ENCODE results near the gene TTC39C. TPM values are rescaled to one million over a fixed set of nuclear protein-coding genes. Genes with fewer than 3 reads are reported as not detected.

Gene TTC39C
- total RNA-seq, 1 donor from 2014 or later = 26.6 TPM

DNA sequence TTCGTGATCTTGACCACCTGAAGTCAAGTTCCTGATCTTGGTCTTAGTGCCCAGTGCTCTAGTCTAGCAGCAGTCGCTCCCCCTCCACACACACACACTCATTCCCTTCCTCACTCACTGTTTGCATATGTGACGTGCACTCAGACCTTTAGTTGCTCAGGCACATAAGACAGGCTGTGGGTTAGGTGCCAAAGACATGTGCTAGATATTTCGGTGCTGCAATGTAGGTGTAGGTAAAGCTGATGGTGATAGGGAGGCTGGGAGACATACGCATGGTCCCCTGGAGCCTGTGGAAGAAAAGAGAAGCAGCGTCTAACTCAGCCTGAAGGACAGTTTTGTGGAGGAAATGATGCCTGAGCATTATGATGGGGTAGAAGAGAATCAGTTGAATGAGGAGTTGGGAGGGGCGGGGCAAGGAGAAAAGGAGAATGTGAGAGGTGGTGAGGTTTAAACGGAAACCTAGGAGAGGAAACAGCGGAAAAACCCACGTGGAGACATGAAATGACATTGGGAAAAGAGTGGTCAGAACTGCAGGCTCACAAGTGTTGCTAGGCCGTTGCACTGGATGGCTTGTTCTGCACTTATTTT, 3.8 kb downstream of the TTC39C start:
- H3K4me3 Mint-ChIP-seq = no peak overlapping the region
- no peak for DNase-seq (ENCODE audit: low spot score in 2 of 2, unreplicated experiment in 2 of 2)
- TF ChIP-seq, protein P1, sequence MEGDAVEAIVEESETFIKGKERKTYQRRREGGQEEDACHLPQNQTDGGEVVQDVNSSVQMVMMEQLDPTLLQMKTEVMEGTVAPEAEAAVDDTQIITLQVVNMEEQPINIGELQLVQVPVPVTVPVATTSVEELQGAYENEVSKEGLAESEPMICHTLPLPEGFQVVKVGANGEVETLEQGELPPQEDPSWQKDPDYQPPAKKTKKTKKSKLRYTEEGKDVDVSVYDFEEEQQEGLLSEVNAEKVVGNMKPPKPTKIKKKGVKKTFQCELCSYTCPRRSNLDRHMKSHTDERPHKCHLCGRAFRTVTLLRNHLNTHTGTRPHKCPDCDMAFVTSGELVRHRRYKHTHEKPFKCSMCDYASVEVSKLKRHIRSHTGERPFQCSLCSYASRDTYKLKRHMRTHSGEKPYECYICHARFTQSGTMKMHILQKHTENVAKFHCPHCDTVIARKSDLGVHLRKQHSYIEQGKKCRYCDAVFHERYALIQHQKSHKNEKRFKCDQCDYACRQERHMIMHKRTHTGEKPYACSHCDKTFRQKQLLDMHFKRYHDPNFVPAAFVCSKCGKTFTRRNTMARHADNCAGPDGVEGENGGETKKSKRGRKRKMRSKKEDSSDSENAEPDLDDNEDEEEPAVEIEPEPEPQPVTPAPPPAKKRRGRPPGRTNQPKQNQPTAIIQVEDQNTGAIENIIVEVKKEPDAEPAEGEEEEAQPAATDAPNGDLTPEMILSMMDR (IDR thresholded peaks at IDR 0.05; ENCODE audit: unreplicated experiment) = no peak
- no peaks in the 10 kb centered on the region for H3K36me3 Mint-ChIP-seq
- no peaks in the 10 kb centered on the region for H3K27me3 Mint-ChIP-seq (ENCODE audit: low read depth)
- no peaks in the 10 kb centered on the region for H3K9me3 Mint-ChIP-seq
- H3K27ac Mint-ChIP-seq = no peak overlapping the region
- H3K4me1 Mint-ChIP-seq = peaks cover 39% of the 10 kb centered on the region

DNA sequence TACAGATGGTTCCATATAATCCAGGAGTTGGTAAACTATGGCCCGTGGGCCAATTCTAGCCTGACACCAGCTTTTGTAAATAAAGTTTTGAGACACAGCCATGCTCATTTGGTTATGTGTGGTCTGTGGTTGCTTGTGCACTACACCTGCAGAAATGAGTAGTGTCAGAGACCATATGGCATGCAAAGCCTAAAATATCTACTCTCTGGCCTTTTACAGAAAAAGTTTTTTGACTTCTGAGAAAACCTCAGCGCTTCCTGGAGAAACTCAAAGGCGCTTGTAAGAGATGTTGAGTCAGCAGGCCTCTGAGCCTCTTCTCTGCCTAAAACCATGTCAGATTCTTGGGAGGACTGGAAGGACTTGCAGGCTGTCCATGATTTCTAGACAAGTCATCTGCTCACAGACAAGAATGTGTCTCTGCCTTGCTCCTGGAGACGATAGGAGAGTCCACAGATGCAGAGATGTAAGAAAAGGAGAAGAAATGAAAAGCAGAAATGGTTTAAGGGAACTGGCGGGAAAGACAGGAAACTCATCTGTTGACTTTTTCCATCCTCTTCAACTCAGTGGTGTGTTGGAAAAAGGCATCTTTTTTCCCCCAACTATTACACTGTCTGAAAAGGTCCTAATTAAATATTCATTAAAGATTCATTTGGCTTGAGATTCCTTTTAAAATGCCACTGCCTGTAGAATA, 5.2 kb downstream of the TTC39C start:
- H3K27ac Mint-ChIP-seq = no peak overlapping the region
- no peak for DNase-seq (ENCODE audit: low spot score in 2 of 2, unreplicated experiment in 2 of 2)
- peaks cover 42% of the 10 kb centered on the region for H3K4me1 Mint-ChIP-seq
- TF ChIP-seq, protein P1 (IDR thresholded peaks at IDR 0.05; ENCODE audit: unreplicated experiment) = no peak
- H3K27me3 Mint-ChIP-seq (ENCODE audit: low read depth) = no peaks in the 10 kb centered on the region
- no peaks in the 10 kb centered on the region for H3K36me3 Mint-ChIP-seq
- no peak overlapping the region for H3K4me3 Mint-ChIP-seq
- no peaks in the 10 kb centered on the region for H3K9me3 Mint-ChIP-seq

DNA sequence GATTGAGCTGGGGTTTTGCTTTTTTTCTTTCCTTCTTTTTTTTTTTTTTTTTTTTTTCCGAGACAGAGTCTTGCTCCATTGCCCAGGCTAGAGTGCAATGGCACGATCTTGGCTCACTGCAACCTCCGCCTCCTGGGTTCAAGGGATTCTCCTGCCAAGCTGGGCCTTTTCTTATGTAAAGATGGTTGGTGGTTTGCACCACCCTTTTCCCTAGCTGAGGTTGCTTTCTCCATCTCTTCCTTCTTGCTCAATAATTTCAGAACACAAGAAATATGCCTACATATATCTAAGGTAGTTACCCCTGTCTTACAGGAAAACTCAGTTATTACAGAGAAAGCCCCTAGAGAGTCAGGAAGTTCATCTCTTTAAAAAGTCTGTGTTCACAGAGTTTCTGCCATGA, 7.0 kb downstream of the TTC39C start:
- Mint-ChIP-seq H3K36me3 (no peaks in the 10 kb centered on the region), H3K9me3 (no peaks in the 10 kb centered on the region), H3K4me1 (peaks cover 28% of the 10 kb centered on the region), H3K27ac (peak overlapping the region; percentile 14), H3K4me3 (no peak overlapping the region), H3K27me3 (ENCODE audit: low read depth) (no peaks in the 10 kb centered on the region)
- DNase-seq (ENCODE audit: low spot score in 2 of 2, unreplicated experiment in 2 of 2) = no peak
- TF ChIP-seq, protein P1 (IDR thresholded peaks at IDR 0.05; ENCODE audit: unreplicated experiment) = no peak

DNA sequence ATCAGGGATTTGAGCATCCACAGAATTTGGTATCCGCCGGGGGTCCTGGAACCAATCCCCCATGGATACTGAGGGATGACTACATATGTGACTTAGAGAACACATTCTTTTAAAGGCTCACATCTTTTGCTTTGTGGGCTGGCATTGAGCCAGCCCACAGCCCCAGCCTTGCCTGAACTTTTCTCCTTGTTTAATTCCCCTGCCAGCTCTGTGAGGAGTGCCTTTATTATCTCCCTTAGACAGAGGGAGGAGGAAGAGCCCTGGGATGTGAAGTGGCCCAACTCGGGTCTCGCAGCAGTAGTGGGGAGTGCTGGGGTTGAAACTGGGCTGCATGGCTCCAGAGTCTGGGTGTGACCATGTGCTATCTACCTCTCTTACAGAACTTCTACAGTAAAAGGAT, 7.6 kb downstream of the TTC39C start:
- Mint-ChIP-seq H3K27me3 (ENCODE audit: low read depth) (no peaks in the 10 kb centered on the region), H3K9me3 (no peaks in the 10 kb centered on the region), H3K4me3 (no peak overlapping the region), H3K36me3 (no peaks in the 10 kb centered on the region), H3K4me1 (peaks cover 22% of the 10 kb centered on the region), H3K27ac (peak overlapping the region; percentile 44)
- TF ChIP-seq, protein P1 (IDR thresholded peaks at IDR 0.05; ENCODE audit: unreplicated experiment) = no peak
- no peak for DNase-seq (ENCODE audit: low spot score in 2 of 2, unreplicated experiment in 2 of 2)

DNA sequence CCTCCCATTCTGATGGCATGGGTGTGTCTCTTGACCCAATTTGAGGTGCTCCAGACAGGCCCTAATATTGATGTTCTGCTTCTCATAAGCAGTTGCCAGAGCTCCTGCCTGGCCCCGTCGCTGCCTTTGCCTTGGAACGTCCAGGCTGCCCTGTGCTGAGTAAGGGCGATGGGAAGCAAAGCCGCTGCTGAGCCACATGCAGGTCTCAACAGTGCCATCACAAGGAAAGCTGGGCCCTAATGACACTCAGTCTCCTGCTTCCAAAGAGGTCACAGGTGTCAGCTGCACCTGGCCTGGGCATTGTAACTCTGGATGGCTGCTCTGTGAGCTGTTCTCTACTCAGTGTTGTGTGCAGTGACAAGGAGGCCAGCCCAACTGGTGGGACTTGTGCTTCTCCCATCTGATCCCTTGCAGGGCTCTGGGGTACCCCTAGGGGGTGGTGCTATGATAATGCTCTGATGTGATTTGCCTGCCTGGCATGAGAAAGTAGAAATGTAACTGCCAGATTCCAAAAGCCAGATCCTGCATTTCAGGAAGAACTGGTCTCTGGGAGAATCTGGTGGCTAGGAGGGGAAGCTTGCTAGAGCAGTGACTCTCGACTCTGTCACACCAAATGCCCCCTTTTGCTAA, 8.7 kb downstream of the TTC39C start:
- TF ChIP-seq, protein P1 (IDR thresholded peaks at IDR 0.05; ENCODE audit: unreplicated experiment) = no peak
- no peaks in the 10 kb centered on the region for H3K9me3 Mint-ChIP-seq
- H3K27ac Mint-ChIP-seq = no peak overlapping the region
- DNase-seq (ENCODE audit: low spot score in 2 of 2, unreplicated experiment in 2 of 2) = no peak
- H3K4me1 Mint-ChIP-seq = peaks cover 19% of the 10 kb centered on the region
- H3K4me3 Mint-ChIP-seq = no peak overlapping the region
- no peaks in the 10 kb centered on the region for H3K27me3 Mint-ChIP-seq (ENCODE audit: low read depth)
- no peaks in the 10 kb centered on the region for H3K36me3 Mint-ChIP-seq
